ENCODE measurements around the gene SECISBP2L.

- TF ChIP-seq CTCF (IDR thresholded peaks at IDR 0.05; ENCODE audit: low read depth, low read length) (no peak), EZH2phosphoT487 (IDR thresholded peaks at IDR 0.05; ENCODE audit: low read depth) (no peak)
Measured at GRCh38 chr15:49044766-49045606, 1.3 kb downstream of the SECISBP2L start.

Data from OCI-LY3 (cell line).